Measurements from ENCODE around the gene OLFM2. TPM values are rescaled to one million over a fixed set of nuclear protein-coding genes. Genes with fewer than 3 reads are reported as not detected.

Gene OLFM2
- total and polyA plus RNA-seq, 9 of the 15 experiments (the other 6 are each of a cell fraction or from before 2014, with no cell fraction given): 0.10 to 0.33 (median 0.23) TPM; not detected in 4

GRCh38 chr19:9827289-9828238 lies 108.8 kb downstream of the OLFM2 start, which contains the start of gene UBL5 (continued):
- TF ChIP-seq ZNF780A (CRISPR knock-in tag; IDR thresholded peaks at IDR 0.05) (no peak), YY1 (IDR thresholded peaks at IDR 0.05; ENCODE audit: borderline replicate concordance in 1 of 3, control insufficient read depth in 1 of 3, extremely low read depth in 1 of 3, insufficient read depth in 3 of 3, insufficient read length in 1 of 3, insufficient replicate concordance in 2 of 3, low read depth in 1 of 3, low read length in 2 of 3) (no peak), ELF2 (CRISPR knock-in tag; IDR thresholded peaks at IDR 0.05) (peak; percentile 80), SMAD2 (IDR thresholded peaks at IDR 0.05; ENCODE audit: low read depth, low read length) (no peak), MTA3 (IDR thresholded peaks at IDR 0.05; ENCODE audit: borderline replicate concordance) (no peak), SOX6 (IDR thresholded peaks at IDR 0.05) (no peak), ETS1 (conservative IDR thresholded peaks at IDR 0.05; ENCODE audit: control insufficient read depth, low read depth, low read length) (peak; percentile 40; the same call in 1 of the 2 replicates), ZNF280A (IDR thresholded peaks at IDR 0.05; ENCODE audit: low read depth, partially characterized antibody) (no peak), PHB (CRISPR knock-in tag; IDR thresholded peaks at IDR 0.05) (no peak), ZNF507 (tag; conservative IDR thresholded peaks at IDR 0.05) (no peak), ILK (tag; IDR thresholded peaks at IDR 0.05; ENCODE audit: borderline replicate concordance, low read depth) (no peak), ASH1L (IDR thresholded peaks at IDR 0.05; ENCODE audit: borderline replicate concordance, low read depth, partially characterized antibody) (peak; percentile 51), ZFPM2 (CRISPR knock-in tag; IDR thresholded peaks at IDR 0.05) (no peak), ZNF134 (CRISPR knock-in tag; conservative IDR thresholded peaks at IDR 0.05) (no peak), RBM17 (IDR thresholded peaks at IDR 0.05; ENCODE audit: borderline replicate concordance, low read depth, low read length) (no peak), MAX (CRISPR knock-in tag; IDR thresholded peaks at IDR 0.05) (peak; percentile 51; the same call in 1 of the 2 replicates), HIVEP1 (CRISPR knock-in tag; IDR thresholded peaks at IDR 0.05) (no peak)
